ENCODE data around the gene BMPR1A.
"Not testable (repeated sequence)": the region's sequence is repeated elsewhere in the genome, so short reads cannot be mapped to it uniquely, and the experiment has no call there.

BMPR1A gene

DNA sequence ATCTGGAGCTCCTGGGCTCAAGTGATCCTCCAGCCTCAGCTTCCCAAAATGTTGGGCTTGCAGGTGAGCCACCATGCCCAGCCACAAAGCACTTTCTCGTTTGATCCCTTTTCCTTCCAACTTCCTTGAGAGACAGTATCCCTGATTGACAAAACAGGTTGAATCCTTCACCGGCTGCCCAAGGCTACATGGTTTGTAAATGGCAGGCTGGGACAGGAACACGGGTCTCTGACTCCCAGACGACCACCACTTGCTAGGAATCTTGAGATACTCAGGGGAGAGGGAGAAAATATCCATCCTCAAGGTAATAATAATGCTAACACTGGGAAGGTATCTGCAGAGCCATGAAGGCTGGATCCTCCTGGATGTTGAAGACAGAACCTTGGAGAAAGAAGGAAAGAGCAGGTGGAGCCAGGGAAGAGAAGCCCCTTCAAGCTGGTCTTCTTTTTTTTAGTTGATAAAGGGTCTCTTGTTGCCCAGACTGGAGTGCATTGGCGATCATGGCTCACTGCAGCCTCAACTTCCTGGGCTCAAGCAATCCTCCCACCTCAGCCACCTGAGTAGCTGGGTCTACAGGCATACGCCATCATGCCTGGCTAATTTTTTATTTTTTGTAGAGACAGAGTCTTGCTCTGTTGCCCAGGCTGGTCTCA is 181.2 kb downstream of the BMPR1A start:
- no peak for DNase-seq

DNA sequence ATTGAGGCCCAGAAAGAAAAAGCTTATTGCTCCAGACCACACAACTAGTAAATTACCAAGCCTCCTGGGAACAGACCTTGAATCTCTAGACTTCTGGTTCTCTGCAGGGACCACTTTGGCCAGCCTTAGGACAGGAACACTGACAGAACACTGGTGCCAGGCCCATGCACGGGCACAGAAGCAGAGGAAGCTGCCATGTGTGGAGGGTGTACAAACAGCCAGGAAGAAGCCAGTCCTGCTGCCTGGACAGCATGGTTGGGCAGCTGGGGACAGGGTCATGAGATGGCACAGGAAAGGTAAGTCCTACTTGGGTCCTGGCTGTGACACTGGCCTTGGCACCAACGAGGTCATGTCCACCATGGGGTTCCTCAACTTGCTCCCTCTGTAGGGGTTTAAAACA is 181.8 kb downstream of the BMPR1A start:
- no peak for DNase-seq

DNA sequence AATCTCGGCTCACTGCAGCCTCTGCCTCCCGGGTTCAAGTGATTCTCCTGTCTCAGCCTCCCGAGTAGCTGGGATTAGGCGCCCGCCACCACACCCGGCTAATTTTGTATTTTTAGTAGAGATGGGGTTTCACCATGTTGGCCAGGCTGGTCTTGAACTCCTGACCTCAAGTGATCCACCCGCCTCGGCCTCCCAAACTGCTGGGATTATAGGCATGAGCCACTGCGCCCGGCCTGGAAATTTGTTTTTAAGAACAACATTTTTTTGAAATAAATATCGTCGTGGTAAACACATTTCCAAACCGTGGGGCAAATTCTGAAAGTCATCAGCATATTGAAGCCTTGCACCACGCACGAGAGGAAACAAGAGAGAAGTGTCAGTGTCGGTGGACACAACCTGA is 183.7 kb downstream of the BMPR1A start:
- not testable (repeated sequence) for DNase-seq

DNA sequence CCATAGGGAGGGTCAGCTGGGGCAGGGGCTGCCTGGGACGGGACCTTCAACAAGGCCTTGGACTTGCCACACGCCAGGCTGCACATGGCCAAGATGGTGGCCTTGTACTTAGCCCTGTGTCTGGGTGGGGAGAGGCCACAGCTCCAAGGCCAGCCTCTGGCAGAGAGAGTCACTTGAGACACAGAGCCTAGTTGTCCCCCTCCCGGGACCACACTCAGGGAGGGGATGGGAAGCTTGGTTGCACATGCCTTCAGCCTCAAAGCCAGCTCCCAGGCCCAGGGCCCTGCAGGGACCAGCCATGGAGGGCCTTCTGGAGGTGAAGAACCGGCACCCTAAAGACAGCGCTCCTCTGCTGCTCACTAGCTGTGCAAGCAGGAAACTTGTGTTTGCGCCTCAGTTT is 184.3 kb downstream of the BMPR1A start:
- DNase-seq, result no peak

DNA sequence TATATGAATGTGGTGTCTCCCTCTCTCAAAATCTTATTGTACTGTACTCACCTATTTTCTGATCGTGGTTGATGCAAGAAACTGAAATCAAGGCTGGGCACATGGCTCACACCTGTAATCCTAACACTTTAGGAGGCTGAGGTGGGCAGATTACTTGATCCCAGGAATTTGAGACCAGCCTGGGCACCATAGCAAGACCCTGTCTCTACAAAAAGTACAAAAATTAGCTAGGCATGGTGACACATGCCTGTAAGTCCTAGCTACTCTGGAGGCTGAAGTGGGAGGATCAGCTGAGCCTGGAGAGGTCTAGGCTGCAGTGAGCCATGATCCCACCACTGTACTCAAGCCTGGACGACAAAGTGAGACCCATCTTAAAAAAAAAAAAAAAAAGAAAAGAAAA is 185.0 kb downstream of the BMPR1A start:
- DNase-seq, result no peak

DNA sequence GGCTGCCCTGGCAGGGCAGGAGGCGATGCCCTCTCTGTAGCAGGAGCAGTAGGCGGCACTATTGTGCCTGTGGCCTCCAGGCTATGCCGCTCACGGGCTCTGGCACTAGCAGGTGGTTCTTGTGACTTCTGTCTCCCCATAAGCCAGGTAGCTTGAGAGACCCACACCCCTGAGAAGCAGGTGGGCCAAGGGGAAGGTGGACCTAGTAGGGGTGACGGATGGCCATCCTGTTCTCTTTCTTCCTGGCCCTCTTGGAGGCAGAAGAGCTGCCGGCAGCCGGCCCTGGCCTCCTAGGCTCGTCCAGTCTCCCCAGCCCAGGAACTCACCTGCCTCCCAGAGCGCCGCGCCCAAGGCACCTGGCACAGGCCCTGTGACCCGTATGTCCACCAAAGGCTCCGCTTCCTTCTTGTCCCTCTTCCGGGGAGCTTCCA is 185.6 kb downstream of the BMPR1A start:
- no peak for DNase-seq

DNA sequence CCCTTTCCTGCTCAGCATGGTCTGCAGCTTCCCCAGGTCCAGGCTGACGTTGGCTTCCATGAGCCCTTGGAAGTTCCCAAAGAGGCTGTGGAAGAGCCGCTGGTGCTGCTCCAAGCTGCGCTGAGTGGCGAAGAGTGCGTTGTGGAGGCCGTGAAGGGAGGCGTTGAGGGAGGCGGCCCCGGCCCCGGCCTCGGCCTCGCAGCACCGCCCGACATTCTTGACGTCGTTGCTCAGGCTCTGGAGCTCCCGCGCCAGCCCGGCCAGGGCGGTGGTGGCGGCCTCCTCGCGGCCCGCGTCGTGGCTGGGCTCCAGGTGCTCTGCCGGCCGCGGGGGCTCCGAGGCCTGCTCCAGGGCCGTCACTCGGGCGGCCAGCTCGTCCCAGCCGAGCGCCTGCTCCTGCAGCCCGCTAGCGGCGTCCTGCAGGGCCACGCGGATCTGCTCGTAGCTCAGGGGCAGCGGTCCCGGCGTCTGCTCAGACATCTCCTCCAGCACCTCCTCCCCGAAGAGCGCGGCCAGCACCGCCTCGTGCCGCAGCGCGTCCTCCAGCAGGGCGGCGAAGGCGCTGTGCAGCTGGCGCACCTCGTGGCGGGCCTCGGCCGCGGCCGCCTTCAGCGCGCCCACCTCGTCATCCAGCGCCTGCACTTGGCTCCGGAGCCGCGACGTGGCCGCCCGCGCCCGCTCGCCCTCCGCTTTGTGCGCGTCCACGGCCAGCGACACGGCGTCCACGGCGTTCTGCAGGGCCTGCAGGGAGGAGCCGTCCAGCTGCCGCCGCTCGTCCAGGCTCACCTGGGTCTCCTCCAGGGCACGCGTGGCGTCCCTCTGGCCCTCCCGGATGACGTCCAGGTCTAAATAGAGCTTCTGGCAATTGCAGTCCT is 186.3 kb downstream of the BMPR1A start:
- DNase-seq, result no peak

DNA sequence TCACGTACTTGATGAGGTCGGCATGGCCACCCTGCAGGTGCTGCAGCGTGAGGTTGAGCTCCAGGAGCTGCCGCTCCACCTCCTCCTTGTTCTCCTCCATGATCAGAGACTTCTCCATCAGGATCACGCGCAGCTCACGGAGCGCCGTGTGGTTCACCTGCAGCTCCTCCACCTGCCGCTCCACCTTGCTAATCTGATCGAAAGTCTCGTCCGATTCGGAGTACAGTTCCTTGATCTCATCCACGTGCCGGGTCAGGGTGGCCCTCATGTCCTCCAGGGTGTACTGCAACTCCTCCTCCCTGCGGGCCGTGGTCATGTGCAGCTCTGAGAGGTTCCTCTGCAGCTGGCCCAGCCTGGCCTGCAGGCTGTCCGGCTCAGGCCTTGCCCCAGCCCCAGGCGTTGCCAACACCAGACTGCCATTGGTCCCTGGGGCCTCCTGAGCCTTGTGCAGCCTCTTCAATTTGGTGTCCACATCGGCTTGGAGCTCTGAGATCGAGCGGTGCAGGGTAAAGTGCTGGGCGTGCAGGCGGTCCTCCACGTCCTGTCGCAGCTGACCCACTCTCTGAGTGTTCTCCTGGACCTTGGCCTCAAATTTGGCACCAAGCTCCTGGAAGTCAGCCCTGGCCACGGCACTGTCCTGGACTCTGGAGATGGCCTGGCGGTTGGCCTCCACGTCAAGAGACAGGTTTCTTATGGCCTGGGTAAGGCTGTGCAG is 187.1 kb downstream of the BMPR1A start:
- DNase-seq, result no peak

DNA sequence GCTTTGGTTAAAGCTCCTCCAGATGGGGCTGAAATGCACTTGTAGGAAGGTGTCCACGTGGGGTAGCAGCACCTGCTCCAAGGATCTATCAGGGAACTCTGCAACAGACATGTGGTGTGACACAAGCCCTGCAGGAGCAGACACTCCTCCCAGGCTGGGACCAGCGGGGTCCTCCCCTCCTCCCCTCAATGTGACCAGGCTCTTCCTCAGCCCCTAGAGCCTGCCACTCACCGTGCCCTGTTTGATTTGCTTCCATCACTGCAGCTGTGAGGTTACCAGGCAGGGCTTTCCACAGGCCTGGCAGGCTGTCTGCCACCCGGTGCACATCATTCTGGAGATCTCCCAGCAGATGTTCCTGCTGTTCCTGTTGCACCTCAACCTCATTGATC is 187.6 kb downstream of the BMPR1A start:
- DNase-seq, result no peak

DNA sequence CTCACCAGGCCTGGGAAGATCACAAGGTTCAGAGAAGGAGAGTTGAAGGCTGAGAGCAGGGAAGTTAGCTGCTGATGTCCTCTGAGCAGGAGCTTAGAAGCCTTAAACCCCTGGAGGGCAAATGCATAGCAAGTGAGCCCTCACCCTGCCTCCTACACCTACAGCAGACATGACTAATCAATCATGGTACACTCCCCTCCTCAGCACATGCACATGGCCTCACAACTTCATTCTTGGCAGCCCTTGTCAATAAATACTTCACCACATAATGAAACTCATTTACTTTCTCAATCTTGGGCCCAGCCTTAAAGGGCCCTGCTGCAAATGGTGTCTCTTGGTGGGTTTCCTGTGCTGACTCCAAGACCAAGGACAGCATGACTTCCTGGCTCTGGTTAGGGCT is 188.1 kb downstream of the BMPR1A start:
- DNase-seq, result no peak

DNA sequence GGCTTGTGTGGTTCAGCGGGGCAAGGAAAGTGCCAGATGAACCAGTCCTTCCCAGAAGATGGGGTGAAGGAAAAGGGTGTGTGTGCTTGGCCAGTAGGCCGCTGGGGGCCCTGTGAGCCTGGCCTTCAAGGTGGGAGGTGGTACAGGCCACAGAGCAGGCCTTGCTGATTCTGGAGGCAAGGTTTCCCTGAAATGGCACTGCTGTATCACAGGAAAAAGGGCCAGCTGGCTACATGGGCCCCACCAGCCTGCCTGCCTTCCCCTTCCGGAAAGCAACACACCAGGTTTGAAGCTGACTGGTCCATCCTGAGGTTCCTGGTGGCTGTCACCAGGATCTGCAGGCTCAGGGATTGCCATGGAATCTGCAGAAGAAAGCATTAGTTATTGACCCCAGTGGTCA is 188.5 kb downstream of the BMPR1A start:
- DNase-seq, result no peak

DNA sequence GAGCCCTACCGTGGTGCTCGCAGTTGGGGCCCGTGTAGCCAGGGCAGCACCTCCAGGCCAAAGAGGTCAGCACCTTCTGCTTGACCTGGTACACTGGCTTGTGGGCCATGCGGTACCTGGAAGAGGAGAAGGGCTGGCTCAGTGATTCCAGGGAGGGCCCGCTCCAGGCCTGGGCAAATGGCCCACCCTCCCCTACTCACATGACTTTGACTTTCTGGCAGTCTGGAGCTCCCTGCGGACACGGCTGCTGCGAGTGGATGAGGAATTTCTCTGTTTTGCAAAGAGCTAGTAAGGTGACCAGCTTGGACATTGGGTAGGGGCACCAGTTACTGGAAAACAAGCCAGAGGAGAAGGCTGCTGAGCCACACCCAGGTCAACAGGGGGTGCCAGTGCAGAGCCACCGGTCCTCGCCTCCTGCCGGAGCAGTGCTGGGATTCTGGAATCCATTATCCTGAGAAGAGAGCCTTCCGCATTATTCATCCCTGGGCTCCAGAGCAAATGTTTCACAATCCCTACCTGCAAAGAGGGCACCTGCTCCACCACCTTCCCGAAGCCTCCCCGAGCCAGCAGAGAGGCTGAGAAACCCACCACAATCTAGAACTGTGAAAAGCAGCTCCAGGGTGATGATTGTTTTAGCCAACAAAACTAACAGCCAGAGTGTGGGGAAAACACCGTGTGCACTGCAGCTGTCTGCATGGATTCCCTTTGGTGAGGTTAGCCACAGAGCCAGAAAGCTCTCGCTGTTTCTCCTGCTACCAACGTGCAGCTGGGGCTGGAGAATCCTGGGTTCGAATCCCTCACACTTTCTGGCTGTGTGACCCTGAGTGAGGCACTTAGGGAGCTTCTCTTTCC is 189.2 kb downstream of the BMPR1A start:
- DNase-seq, result peak in 2 of 51 donors; percentile 20 to 31

DNA sequence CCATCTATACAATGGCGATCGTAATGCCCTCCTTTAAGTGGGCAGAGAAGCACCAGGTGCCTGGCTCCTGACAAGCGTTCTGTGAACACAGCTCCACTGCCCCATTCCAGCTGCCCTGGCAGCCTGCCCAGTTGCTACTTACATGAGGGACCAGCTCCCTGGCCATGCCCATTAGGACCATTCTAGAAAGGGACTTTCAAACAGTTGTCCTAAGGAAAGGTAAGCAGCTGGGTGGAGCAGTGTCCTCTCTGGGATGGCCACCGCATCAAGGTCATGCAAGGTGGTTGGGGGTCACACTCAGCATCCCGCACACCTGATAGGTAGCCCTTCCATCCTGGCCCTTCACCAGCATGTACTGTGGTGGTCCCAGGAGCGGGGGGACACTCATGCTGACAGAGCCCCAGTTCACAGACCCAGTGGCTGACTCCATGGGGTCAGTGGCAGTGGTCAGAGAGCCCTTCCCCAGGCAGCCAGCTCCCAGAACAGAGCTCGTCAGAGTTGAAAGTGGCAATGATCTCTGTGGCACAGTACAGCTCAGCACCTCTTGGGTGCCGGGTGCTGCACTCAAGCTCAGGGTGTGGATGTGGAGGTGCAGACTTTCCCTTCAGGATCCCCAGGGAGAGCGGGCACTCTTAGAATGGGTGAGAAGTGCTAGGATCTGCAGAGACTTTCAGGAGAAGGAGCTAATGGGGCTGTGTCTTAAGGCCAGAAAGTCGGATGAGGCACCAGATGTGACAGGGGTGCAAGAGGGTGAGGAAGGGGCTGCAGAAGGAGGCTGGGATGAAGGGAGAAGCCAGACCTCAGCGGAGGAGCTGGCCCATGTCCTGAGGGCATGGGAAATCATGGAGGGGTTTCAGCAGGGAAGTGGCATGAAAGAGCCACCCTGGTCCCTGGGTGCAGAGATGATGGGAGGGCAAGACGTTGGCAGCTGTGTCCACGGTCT is 190.1 kb downstream of the BMPR1A start:
- DNase-seq, result peak in 8 of 51 donors; percentile 18 to 40 (median 23)

DNA sequence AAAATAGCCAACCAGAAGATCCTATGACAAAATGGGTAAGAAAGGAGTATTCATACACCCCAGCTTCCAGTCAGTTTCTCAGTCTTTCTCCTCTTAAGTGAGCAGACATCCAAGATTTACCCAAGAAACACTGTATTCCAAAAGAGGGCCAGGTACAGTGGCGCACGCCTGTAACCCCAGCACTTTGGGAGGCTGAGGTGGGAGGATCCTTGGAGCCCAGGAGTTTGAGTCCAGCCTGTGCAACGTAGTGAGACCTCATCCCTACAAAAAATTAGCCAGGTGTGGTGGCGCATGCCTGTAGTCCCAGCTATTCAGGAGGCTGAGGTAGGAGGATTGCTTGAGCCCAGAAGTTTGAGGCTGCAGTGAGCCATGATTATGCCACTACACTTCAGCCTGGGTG is 191.4 kb downstream of the BMPR1A start:
- DNase-seq, result not testable (repeated sequence)

DNA sequence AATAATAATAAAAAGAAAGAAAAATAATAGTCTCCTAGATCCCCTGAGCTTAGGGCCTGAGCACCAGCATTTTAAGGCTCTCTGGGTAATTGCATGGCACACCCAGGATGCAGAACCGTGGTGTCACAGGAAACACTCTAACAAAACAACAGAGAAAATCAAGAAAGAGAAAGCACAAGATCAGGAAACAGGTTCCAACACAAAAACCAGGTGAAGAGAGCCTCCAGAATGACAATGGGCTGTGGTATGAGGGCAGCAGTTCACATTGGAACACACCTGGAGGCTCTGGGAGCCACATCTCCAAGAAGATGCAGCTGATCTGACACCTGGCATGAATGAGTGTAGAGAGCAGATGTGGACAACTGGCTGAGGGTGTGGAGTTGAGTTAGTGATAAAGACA is 193.9 kb downstream of the BMPR1A start:
- no peak for DNase-seq

DNA sequence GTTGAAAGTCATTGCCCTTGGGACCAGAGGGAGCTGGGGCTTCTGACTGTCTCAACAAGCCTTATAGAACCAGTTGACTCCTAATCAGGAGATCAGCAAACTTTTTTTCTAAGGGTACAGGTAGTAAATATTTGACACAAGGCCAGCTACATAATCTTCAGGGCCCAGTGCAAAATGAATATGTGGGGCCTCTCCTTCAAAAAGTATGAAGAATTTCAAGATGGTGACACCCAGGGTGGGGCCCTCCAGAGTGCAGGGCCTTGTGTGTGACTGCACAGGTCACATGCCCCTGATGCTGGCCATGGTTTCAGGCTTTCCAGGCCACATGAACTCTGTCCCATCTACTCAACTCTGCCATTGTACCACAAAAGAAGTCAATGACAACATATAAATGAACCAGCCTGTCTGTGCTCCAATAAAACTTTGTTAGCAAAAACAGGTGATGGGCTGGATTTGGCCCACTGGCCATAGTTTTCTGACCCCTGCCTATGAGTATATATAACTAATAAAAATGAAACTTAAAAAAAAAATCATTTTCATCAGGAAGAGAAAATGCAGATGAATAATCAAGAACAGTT is 194.9 kb downstream of the BMPR1A start:
- DNase-seq, result no peak

DNA sequence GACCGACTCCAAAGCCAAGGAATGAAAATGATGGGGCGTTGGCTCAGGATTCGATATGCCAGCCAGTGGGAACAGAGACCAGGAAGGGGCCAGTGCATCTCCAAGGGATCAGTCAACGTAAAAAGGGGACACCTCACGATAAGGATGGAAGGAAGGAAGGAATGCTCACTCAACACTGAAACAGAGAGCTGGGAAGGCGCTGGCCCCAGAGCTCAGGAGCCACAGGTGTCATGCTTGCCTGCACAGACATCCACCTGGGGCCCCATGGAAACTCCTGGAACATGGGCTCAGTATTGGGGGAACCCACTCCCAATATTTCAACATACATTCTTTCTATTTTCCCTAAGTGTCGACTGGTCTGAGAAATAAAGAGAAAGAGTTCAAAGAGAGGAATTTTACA is 195.7 kb downstream of the BMPR1A start:
- DNase-seq, result no peak

DNA sequence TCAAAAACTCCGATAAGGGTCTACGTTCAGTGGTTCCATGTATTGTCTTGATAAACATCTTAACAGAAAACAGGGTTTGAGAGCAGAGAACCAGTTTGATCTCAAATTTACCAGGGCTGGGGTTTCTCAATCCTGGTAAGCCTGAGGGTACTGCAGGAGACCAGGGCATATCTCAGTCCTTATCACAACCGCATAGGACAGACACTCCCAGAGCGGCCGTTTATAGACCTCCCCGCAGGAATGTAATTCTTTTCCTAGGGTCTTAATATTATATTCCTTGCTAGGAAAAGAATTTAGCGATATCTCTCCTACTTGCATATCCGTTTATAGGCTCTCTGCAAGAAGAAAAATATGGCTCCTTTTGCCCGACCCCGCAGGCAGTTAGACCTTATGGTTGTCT is 196.3 kb downstream of the BMPR1A start:
- DNase-seq, result not testable (repeated sequence)

DNA sequence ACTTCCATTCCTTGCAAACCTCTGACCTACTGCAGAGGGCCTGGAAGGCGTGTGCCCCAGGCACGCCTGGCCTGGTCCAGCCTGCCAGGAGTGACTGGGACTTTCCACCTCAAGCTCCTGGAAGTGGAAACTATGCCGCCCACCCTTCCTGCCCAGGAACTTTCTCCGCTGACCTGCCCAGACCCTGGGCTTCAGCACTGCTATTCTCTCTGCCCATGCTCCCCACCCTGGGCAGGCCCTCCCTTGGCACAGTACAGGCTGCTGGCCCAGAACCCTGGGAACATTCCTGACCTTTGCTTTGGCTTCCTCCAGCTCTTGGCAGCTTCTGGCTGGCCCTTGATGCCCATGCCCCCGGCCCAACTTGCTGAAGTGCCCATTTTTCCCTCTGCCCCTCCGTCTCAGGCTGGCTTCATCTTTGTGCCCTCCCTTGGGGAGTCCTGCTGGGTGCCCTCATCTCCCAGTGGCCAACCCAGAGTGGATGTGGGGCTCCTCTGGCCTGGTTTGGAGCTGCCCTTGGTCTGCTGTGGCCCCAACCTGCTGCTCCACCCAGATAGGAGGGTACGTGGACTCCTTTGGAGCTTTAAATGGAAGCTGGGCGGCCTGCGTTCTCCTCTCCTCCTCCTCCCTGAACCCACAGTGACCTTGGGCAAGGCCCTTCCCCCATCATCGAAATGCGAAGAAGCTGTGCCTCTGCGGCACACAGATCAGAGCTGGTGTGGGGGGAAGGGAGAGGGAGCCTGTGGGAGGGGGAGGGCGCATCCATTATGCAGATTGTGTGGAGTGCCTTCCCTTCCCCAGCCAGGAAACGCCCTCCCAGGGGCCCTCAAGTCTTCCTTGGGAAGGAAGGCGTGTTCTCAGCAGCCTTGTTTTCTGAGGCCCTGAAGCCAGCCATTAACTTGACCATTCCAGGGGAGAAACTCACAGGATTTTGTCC is 197.6 kb downstream of the BMPR1A start:
- DNase-seq, result peak in 21 of 51 donors; percentile 21 to 70 (median 46)

Data from hypothalamus (tissue), 51 donors.